ENCODE results near the gene ZBTB7A. TPM values are rescaled to one million over a fixed set of nuclear protein-coding genes. Genes with fewer than 3 reads are reported as not detected.

ZBTB7A gene
- total and polyA plus RNA-seq, 10 of the 15 experiments (the other 5 are each of a cell fraction or from before 2014, with no cell fraction given): 0.26 to 42.4 (median 4.5) TPM

DNA sequence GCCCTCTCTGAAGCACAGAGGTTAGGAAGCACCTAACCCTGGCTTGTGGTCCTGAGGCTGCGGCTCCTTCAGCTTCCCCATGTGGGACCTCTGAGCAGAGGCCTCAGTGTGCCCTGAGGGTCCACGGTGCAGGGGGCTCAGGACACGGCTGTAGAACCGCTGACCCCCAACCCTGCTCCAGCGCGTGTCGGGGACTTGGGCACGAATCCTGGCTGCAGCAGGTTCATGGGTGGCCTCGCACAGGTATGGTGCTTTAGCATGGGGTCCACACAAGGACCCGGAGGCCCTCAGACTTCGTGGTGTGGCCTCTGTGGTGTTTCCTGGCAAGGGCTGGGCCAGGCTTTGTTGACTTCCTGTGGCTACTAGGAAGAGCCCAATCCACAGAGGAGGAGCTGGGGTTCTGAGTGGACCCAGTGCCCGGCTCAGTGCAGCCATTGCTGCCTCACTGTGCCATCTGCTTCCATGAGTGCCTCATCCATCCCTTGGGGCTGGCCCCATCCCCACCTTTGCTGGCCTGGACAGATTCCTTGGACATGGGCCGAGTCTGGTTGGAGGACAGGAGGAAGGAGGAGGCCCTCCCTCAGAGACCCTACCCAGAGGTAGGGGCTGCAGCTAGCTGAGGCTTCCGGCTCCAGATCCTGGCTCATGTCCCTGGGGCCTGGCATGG lies 24.5 kb downstream of the ZBTB7A start:
- Histone ChIP-seq H3K4me3 (no peak overlapping the region), H3K27ac (ENCODE audit: control insufficient read depth, insufficient read depth) (no peak overlapping the region), H2AFZ (ENCODE audit: control insufficient read depth, low read depth, low read length) (no peak overlapping the region), H3K4me2 (ENCODE audit: control insufficient read depth, insufficient read depth) (no peak overlapping the region), H3K36me3 (ENCODE audit: control insufficient read depth in 2 of 2, insufficient read depth in 2 of 2, low read length in 1 of 2) (peaks cover 4 to 10% of the 10 kb centered on the region in 2 experiments; a peak in 3 of 4 replicates), H4K20me1 (ENCODE audit: control insufficient read depth, insufficient read depth) (no peaks in the 10 kb centered on the region), H3K9ac (ENCODE audit: control insufficient read depth, insufficient read depth, low read length) (no peak overlapping the region), H3K9me3 (replicated peaks; ENCODE audit: control insufficient read depth, insufficient read depth, low read length) (no peaks in the 10 kb centered on the region; the same call in 2 of the 3 replicates), H3K27me3 (replicated peaks in 1 of 2; ENCODE audit: control insufficient read depth in 2 of 2, insufficient read depth in 2 of 2, low read length in 1 of 2) (no peaks in the 10 kb centered on the region), H3K79me2 (ENCODE audit: control insufficient read depth, insufficient read depth, low read length) (no peaks in the 10 kb centered on the region), H3K4me1 (ENCODE audit: control insufficient read depth, insufficient read depth, low read length) (no peaks in the 10 kb centered on the region)
- ChIA-PET POLR2A (no interaction called here), SMC1A (ENCODE audit: uncharacterized antibody, unreplicated experiment) (no interaction called here), RAD21 (ENCODE audit: unreplicated experiment) (no interaction called here), CTCF (no interaction called here)
- ATAC-seq (no peak; the same call in 2 of the 3 replicates), DNase-seq (ENCODE audit: low read depth, low spot score) (no peak), FAIRE-seq (no peak)
- in situ Hi-C loops (cut with MboI) (no loop called here), intact Hi-C loops (cut with micrococcal nuclease; ENCODE audit: unreplicated experiment) (no loop called here)
- 86% methylated on average over 14 of the region's 14 CpGs for WGBS (ENCODE audit: insufficient coverage, insufficient replicate concordance, low lambda C conversion rate, missing lambda C conversion rate)
- no peak for TF ChIP-seq MYC (IDR thresholded peaks at IDR 0.05; ENCODE audit: insufficient read depth, insufficient read length, insufficient replicate concordance, low read length, severe bottlenecking)
- TF ChIP-seq POLR2A (IDR thresholded peaks at IDR 0.05; ENCODE audit: low read depth, low read length): peak; percentile 31
- no TSS peak for BruUV-seq (replicated peaks)

- in situ Hi-C loops (cut with MboI): no loop called here
- 85% methylated on average over 37 of the region's 40 CpGs for WGBS (ENCODE audit: insufficient coverage, insufficient replicate concordance, low lambda C conversion rate, missing lambda C conversion rate)
- ChIA-PET CTCF (no interaction called here), POLR2A (interaction anchor here (0.5 kb wide), 1 partner anchor 50 kb away, joined by 3 read pairs; no protein-coding TSS in a partner anchor), SMC1A (ENCODE audit: uncharacterized antibody, unreplicated experiment) (no interaction called here), RAD21 (ENCODE audit: unreplicated experiment) (no interaction called here)
- no peak overlapping the region for H3K27ac ChIP-seq (ENCODE audit: control insufficient read depth, insufficient read depth)
- no peaks in the 10 kb centered on the region for H3K79me2 ChIP-seq (ENCODE audit: control insufficient read depth, insufficient read depth, low read length)
- no peak for TF ChIP-seq MTA2 (IDR thresholded peaks at IDR 0.05; ENCODE audit: low read depth)
- TF ChIP-seq POLR2A (IDR thresholded peaks at IDR 0.05; ENCODE audit: low read depth, low read length): peak; percentile 51
- TF ChIP-seq, protein P1, sequence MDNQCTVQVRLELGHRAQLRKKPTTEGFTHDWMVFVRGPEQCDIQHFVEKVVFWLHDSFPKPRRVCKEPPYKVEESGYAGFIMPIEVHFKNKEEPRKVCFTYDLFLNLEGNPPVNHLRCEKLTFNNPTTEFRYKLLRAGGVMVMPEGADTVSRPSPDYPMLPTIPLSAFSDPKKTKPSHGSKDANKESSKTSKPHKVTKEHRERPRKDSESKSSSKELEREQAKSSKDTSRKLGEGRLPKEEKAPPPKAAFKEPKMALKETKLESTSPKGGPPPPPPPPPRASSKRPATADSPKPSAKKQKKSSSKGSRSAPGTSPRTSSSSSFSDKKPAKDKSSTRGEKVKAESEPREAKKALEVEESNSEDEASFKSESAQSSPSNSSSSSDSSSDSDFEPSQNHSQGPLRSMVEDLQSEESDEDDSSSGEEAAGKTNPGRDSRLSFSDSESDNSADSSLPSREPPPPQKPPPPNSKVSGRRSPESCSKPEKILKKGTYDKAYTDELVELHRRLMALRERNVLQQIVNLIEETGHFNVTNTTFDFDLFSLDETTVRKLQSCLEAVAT (IDR thresholded peaks at IDR 0.05): no peak
- no peak overlapping the region for H3K4me2 ChIP-seq (ENCODE audit: control insufficient read depth, insufficient read depth)
- no peak for DNase-seq (ENCODE audit: low read depth, low spot score)
- no peaks in the 10 kb centered on the region for H4K20me1 ChIP-seq (ENCODE audit: control insufficient read depth, insufficient read depth)
- peaks cover 4% of the 10 kb centered on the region; the same call in 2 of the 3 replicates for H3K9me3 ChIP-seq (replicated peaks; ENCODE audit: control insufficient read depth, insufficient read depth, low read length)
- H3K36me3 ChIP-seq (ENCODE audit: control insufficient read depth in 2 of 2, insufficient read depth in 2 of 2, low read length in 1 of 2): peaks cover 6 to 9% of the 10 kb centered on the region in 2 experiments; a peak in 3 of 4 replicates
- intact Hi-C loops (cut with micrococcal nuclease; ENCODE audit: unreplicated experiment): no loop called here
- H3K4me1 ChIP-seq (ENCODE audit: control insufficient read depth, insufficient read depth, low read length): no peaks in the 10 kb centered on the region
- H3K27me3 ChIP-seq (replicated peaks in 1 of 2; ENCODE audit: control insufficient read depth in 2 of 2, insufficient read depth in 2 of 2, low read length in 1 of 2): no peaks in the 10 kb centered on the region
- no peak for FAIRE-seq
- ATAC-seq: no peak
- H3K9ac ChIP-seq (ENCODE audit: control insufficient read depth, insufficient read depth, low read length): no peak overlapping the region
- H2AFZ ChIP-seq (ENCODE audit: control insufficient read depth, low read depth, low read length): no peak overlapping the region
- BruUV-seq (replicated peaks): no TSS peak
- no peak overlapping the region for H3K4me3 ChIP-seq
Measured at GRCh38 chr19:4038661-4039423, 27.9 kb downstream of the ZBTB7A start.

All from GM12878 (cell line).